HG02840 (cell line): ENCODE results near the gene AHDC1.

Source experiments
- ATAC-seq: cut with Tn5 transposase; IDR thresholded peaks from one replicate; pipeline ENCODE4 v1.9.1; 2021; ENCODE audit warnings: mild to moderate bottlenecking, moderate library complexity, moderate number of reproducible peaks; ENCODE audit not compliant: unreplicated experiment, low FRiP score

The AHDC1 gene

DNA sequence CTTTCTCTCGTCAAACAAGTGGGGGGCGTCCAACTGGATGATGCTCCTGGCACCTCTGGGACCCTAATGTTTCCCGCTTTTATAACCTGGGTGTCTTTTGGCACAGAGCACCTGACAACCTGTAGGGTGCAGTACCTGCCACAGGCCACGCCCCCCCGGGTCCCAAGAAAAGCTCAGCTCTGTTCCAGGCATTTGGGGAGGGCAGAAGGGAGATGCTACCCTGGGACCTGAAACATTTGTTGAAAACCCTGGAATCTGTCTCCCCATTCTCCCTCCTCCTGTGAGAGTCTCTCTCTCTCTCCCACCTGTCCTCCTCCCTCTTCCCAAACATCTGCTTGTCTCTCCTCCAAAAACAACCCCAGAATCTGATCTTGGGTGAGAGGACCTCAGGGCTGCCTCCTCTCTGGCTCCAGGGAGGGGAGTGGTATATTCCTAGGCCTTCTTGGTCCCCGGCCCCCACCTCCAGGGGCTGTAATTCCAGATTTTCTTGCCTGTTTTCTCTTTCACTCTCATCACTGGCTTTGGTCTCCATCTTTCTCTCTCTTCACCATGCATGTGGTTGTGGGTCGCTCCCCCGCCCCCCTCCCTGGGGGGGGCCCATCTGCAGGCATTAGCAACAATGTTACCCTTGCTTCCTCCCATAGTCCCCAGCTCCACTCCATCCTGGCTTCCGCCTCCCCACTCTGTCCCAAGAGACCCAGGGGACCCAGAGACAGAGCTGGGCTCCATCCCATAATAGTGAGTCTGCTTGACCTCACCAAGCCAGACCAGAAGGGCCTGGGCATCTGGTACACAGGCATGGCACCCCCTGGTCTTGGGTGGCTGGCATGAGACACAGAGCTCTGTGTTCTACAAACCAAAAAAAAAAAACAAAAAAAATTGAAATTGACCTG is 4.1 kb downstream of the AHDC1 start:
- ATAC-seq: no peak

DNA sequence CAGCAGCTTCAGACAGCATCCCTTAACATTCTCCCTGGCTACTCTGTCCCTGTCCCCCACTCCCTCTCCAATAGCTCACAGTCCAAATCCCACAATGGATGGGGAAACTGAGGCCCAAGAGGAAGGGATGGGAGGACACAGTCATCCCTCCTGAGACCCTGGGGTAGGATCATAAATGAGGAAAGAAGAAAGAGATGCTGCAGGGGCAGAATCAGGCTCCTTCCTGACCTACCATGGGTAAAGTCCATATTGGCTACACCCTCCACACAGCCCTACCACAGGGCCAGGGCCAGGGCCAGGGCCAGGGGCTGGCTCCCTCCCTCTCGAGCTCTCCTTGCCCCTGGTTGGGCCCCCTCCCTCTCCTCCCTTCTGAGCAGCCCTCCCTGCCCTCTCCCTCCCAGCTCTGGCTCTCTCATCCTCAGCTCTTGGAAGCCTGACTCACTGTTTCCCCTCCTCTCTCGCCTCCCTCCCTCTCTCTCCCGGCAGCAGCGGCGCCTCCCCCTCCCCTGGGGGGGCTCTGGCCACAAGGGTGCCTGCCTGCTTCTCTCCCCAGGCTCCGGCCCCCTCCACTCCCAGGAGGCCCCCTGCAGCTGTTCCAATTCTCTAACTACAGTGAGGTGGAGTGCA is 4.9 kb downstream of the AHDC1 start:
- ATAC-seq: no peak

DNA sequence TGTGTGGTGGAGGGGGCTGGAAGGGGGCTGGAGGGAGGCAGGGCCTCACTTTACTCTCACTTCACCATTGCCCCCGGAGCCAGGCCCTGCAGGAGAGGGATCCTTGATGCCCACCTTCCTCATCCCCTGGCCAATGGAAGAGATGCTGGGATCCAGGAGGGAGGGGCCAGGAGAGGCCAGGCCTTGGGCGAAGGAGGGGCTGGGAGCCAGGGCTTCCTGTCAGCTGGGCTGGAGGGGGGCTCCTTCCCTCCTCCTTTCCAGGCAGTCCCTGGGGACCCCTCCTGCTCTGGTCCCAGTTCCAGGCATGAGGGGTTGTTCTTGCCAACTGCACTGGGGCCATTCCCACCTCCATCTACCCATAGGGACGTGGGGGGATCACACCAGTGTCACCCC is 5.7 kb downstream of the AHDC1 start:
- ATAC-seq: no peak

DNA sequence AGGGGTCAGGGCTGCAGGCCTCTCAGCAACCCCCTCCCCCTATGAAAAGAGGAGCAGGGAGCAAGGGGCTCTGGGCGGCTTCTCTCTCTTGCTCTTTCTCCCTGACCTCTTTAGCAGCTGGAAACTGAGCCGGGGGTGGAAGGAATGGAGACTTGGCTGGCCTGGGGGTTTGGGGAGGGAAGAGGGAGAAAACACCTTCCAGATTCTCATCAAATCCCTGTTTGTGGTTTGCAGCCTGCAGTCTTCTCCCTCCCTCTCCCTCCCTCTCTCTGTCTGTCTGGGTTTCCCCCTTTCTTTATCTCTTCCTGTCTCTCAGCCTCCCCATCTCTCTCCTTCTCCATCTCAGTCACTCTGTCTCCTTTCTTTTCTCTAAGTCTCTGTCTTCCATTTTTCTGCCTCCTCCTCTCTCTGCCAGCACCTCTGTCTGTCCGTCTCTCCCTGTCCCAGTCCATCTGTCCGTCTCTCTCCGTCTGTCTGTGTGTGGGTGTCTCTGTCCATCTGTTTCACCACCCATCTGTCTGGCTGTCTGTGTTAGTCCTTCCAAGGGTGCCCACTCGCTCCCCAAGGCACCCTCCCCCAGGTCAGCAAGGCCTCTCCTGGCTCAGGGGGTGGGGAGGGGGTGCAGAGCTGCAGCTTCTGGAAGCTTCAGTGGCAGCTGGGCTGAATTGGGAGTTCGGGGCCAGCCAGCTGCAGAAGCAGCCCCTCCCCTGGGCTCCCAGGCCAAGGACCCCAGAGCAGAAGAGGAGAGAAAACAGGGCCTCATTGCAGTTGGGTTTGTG is 6.2 kb downstream of the AHDC1 start:
- no peak for ATAC-seq

DNA sequence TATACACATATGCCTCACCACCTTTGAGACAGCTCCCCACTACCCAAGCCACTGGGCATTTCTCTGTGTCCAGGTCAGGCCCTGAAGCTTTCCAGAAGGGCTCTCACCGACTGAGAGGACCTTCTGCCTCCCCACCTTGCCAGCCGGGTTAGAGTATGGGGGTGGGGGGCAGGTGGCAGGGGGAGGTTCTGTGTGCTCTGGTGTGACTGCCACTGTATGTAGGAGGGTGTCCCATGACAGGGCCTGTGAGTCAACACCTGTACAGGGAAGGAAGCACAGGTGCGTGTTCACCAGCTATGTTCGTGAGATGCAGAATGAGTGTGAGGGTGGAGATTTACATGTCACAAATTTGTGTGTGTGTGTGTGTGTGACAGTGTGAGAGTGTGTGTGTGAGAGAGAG is 7.0 kb downstream of the AHDC1 start:
- ATAC-seq: no peak

DNA sequence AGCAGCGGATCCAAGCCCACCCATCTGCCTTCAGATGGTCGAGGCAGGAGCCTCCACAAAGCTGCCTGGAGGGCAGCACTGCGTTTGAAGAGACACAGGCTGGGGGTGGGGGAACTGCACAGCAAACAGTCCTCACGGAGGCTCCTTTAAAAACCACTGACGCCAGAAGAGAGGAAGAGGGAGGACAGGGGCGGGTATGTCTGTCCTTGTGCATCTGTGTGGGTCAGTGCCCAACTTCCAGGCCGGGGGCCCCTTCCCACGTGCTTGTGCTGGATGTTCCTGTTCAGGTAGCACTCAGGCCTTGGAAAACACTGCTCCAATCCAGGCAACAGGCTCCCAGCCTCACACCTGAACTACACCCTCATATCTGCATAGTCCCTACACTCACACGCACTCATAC is 7.7 kb downstream of the AHDC1 start:
- no peak for ATAC-seq

DNA sequence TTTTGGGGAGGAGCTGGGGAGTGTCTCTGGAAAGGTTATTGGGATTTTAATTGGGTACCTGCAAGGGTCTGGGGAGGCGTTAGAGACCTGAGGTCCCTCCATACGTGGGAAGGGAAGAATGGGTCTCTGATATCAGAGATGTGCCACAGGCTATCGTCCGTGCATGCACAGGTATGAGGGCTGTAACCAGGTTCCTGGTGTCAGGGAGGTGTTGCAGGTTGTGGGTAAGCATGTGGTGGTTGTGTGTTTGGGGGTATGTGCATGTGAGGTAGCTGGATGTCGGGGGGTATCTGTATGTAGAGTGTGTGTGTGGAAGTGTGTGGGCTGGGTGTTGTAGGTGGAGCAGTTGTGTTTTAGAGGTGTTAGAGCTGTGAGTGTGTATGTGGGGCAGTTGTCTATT is 8.3 kb downstream of the AHDC1 start:
- ATAC-seq: no peak

DNA sequence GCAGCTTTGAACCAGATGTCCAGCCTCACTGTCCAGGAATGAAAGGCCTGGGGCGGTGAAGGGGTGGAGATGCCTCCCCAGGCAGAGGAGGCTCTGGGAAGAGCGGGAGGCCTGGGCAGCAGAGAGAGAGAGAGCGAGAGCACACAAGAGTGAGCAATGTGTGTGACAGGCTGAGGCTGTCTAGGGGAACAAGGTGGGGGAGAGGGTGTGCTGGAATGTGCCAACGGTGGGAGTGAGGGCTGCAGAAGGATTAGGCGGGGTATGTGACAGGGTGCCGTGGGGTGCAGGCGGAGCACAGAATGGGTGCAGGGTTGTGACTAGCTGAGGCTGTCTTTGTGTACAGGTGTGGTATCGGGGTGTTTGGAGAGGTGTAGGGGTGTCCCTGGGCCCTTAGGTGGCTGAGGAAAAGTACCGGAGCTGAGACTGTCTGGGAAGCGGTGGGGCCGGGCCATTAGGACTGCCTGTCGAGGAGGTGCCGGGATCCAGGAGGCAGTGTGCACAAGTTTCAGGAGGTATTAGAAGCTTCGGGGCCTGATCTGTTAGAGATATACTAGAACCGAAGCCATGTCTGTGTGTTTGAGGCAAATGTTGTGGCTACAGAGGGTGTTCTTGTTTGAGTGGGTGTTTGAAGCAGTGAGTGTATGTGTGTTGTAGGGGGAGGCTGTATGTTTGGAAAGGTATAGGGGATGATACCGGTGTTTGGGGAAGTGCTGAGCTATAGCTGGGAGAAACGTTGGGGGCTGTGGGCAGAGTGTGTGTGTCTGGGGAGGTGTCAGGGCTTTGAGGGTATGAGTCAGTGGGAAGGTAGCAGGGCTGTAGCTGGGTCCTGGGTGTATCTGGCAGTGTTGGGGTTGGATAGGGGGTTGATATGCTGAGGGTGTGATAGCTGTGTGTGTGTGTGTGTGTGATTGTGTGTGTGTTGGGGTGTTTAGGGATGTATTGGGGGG is 9.1 kb downstream of the AHDC1 start:
- ATAC-seq: no peak

DNA sequence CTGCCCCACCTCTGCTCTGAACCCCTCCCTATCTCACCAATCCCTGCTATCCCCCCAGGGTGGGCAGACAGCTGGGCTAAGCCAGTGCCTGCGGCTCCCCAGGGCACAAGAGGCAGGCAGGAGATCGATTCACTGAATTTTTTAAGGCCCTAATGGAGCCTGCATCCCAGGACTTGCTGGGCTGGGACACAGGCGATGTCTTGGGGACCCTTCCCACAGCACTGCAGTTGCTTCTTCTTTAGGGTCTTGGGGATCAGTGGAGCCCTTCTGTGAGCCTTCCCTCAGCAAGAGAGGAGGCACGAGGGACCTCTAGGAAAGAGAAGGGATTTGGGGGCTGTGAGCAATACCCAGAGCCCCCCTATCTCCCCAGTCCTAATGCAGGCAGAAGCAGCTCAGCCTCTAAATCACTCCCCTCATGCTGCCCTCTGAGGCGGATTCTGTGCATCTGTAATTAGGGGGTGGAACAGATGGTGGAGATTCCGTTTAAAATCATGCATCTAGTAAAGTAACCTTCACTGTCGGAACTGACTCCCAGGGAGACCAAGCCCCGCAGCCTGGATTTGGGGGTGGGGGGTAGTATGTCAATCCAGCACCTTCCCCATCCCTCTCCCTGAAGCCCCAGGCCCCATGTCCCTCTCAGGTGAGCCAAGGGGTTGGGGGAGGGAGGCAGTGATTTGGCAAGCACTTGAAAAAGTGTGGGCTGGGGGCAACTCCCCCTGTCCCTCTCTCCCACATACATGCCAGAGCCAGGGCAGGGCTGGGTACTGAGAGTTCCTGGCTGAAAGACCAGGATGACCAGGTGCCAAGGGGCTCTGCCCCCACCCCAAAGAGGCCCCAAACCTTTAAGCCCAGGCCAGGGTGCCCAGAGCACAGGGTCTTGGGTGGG is 10.0 kb downstream of the AHDC1 start:
- ATAC-seq: no peak

DNA sequence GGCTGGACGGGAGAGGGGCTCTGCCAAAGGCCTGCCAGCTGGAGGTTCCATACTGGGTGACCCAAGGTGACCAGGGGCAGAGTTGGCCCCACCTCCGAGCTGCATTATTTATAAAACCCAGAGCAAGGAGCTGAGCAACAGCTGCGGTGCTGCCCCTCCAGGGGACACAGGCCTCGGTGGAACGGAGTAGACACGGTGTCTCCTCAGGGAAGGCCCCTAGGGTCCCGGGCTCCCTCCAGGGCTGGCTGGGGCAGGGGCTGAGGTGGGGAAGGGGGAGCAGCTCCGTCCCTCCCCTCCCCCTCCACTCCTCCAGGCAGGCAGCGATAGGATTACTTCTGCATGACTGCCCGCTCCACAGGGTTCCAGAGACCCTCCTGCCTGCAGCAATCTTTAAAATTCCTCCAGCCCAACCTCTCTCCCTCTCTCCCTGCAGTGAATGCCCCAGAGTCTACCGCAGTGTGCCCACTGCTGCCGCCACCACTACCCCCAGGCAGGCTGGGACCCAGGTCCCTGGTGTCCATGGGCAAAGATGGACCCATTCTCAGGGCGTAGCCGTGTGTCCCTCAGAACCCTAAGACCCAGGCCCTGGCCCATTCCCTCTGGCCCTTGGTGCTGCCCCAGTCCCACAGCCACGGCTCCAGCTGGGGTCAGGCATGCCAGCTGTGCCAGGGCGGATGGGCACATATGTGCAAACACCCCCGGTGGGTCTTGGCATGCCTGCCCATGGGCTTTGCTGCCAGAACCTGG is 10.8 kb downstream of the AHDC1 start:
- ATAC-seq: no peak

DNA sequence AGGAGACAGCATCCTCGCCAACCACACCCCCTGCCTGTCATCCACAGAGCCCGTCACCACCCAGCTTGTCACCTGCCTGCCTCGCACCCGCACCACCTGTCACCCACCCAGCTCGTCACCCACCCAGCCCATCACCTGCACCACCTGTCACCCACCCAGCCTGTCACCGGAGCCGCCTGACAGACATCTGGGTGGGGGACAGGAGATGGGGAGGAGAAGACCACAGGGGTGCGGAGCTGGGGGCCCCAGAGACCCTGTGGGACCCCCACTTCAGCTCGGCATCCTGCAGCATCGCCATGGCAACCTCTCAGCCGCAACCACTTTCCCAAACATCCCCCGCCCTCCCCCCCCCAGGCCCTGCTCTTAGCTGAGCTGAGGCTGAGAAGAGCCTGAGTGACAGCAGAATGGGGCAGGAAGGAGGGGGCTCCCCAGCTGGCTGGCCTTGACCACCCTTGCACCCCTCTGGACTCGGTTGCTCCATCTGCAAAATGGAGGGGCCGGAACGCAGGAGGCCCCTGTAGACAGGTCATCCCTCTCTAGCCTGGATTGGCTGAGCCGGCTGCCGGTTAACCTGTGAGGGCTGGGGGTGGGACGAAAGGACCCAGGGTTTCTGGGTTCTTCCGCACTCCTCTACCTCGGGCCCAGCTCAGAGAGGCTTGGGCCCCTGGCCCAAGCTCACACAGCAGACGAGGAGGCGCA is 11.6 kb downstream of the AHDC1 start:
- ATAC-seq: no peak

DNA sequence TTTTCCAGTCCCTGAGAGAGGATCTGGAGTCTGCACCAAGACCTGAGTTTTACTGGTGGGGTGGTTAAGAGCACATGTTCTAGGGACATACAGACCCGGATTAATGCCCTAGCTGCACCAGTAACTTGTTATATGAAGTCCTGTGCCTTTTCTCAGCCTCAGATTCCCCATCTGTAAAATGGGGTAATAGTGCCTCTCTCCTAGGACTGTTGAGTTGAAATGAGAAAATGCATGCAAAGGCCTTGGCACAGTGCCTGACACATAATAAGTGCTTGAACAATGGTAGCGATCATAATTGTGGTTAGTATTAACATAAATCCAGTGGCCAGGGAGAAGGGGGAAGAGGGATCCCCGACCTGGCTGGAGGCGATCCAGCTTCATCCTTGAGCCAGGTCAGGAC is 12.3 kb downstream of the AHDC1 start:
- no peak for ATAC-seq

DNA sequence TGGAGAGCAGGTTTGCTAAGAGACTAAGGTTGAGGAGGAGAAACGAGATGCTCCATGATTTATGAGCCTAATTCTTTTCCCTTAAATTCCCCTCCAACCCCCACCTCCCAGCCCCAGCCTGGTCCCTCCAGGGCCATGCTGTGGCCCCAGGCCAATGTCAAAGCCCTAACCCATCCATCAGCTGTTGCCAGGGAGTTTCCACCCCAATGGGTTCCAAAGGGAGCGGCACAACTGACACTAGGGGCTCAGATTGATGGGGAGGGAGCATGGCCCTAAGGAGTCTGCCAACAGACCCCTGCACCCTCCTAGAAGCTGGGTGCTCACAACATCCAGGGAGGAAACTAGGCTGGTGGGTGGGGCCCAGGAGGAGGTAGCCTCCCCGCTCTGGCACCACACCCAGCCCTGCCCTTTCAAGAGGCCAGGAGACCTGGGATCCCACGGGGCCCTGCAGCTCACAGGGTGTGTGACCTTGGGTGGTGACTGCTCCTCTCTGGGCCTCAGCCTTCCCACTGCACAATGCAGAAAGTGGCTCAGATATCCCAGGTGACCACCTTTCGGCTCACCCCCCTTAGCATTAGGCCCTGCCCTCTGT is 12.9 kb downstream of the AHDC1 start:
- ATAC-seq: no peak

DNA sequence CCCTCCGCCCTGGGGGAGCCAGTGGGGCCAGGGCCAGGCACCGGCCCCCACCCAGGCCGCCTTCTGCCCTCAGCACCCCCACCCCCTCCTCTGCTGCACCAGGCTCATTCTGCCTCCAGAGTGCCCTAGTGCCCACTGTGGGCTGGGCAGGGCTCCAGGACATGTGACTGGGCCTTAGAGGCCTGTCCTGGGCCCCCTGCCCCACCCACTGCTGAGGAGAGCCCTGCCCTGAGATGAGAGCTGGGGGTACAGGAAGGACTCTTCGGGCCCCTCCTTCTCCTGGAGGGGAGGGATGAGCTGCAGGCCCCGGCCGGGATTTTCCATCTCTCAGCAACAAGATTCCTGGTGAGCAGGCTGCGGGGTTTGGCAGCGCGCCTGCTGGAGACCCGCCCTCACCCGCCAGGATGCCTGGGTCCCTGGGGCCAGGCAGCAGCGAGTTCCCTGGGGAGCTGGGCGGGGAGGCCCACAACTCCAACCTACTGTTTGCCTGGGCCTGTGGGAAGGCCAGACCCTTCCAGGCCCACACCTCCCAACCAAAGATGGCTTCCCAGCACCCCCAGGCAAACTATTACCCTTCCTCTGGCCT is 14.0 kb downstream of the AHDC1 start:
- no peak for ATAC-seq

DNA sequence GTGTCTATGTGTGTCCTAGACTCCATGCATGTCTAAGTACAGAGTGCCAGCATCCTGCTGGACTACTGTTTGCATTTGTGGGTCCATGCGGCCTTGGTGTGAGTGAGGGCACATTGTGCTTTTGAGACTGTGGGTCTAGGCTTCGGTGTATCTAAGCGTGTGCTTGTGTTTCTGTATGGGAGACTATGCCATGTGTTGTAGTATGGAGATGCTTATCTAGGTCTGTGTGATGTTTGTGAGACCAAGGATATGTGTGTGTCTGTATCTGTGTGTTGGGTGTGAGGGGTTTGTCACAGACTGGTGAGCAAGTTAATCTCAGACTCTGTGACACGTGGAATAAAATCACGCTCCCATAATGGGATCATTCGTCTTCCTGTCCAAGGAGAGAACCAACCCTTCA is 14.5 kb downstream of the AHDC1 start:
- no peak for ATAC-seq

DNA sequence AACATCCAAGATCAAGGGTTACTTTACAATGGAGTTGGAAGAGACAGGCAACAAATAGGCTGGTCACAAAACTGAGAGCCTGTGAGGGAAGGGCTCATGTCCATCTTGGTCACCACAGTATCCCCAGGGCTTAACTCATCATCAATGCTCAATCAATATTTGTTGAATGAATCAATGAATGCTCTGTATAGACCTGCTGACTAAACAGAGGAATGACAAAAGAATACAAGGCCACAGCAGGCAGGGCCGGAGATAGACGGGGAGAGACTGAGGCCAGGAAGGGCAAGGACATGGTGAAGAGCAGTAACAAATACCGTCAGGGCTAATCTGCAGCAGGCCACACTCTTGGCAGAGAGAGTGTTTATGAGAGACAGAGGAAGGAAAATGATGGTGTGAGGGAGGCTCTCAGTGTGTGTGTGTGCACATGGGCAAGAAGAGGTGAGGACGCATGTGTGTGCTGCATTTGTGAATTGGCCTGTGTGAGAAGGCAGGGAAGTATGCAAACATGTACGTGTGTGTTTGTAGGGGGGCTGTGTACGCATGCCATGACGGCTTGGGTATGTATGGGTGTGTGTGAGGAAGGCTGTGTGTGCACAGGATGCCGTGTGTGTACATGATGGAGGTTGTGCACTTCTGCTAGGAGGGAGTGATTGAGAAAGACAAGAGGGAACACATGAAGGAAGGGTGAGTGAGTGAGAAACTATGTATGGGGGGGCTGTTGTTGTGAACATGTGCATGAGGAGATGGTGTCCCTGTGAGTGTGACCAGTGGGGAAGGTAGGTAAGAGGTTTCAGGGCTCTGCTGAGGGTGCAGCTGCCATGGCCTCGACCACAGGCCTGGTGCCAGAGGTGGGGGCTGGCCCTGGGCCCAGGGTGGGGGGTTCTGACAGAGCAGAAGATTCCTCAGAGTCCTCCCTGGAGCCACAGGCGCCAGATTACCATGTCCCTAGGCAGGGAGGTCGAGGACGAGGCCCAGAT is 15.4 kb downstream of the AHDC1 start:
- ATAC-seq: no peak
